Measurements from ENCODE around the gene RGS11.

The RGS11 gene

DNA sequence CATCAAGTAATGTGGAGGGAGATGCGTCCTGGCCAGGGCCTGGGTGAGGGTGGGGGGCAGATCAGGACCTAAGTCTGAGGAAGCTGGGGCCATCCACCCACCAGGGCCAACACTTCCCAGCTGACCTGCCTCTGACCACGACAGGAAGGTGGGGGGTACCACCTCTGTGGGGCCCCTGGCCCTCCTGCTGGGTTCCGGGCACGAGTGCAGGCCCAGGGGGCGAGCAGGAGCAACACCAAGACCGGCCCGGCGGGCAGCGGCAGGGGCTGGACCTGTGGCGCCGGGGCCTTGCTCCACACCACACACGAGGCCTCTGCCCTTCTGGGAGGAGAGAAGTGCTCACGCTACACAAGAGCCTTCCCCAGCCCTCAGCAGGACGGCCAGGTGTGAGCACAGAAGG is 20.5 kb upstream of the RGS11 start:
- no peak for DNase-seq

GRCh38 chr16:293043-293775 is 17.5 kb upstream of the RGS11 start:
- no peak for DNase-seq

DNA sequence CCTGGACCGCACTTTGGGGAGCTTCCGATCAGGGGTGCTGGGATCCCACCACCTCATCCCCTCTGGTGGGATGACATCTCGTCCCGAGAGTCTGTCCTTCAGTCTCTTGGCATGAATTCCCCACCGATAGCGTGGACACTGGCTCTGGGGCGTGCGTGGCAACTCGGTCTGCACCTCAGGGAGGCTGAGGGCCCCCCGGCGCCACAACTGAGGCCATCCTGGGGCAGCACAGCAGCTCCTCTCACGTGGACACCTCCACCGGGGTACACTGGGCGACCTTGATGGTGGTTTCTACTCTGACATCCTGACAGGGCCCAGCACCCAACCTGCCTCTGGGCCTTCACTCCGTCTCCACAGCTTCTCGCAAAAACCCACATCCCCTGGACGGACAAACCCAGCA is 15.8 kb upstream of the RGS11 start:
- DNase-seq, result no peak

- no peak for DNase-seq
These were observed 15.1 kb upstream of the RGS11 start for GRCh38 chr16:290681-291405.

- no peak for DNase-seq
These were observed 14.4 kb upstream of the RGS11 start for GRCh38 chr16:290015-290680.

GRCh38 chr16:289395-289997 is 13.8 kb upstream of the RGS11 start:
- no peak for DNase-seq

- no peak for DNase-seq
These were observed 12.5 kb upstream of the RGS11 start for GRCh38 chr16:287981-288920.

GRCh38 chr16:287298-287811 is 11.6 kb upstream of the RGS11 start:
- DNase-seq, result no peak

DNA sequence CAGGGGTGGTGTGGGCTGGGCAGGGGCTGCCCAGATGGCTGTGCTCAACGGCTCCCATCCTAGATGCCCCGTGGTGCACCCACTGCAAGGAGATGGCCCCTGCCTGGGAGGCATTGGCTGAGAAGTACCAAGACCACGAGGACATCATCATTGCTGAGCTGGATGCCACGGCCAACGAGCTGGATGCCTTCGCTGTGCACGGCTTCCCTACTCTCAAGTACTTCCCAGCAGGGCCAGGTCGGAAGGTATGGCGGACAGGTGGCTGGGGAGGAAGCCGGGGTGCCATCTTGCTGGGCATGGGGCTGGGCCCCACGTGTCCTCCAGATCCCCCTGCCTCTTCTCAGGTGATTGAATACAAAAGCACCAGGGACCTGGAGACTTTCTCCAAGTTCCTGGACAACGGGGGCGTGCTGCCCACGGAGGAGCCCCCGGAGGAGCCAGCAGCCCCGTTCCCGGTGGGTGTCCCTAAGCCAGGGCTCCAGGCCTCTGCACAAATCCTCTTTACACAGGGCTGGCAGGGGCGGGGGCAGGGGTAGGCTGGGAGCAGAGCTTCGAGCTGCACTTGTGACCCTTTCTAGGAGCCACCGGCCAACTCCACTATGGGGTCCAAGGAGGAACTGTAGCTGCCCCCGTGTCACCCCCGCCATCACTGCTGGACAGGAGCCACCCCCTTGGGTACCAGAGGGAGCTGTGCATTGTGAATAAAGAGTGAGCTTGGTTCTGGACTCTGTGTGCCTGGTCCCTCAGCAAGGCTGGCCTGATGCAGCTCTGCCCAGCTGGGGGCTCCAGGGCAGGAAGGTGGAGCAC is 10.9 kb upstream of the RGS11 start:
- DNase-seq, result no peak

GRCh38 chr16:285146-286055 is 9.7 kb upstream of the RGS11 start:
- no peak for DNase-seq

DNA sequence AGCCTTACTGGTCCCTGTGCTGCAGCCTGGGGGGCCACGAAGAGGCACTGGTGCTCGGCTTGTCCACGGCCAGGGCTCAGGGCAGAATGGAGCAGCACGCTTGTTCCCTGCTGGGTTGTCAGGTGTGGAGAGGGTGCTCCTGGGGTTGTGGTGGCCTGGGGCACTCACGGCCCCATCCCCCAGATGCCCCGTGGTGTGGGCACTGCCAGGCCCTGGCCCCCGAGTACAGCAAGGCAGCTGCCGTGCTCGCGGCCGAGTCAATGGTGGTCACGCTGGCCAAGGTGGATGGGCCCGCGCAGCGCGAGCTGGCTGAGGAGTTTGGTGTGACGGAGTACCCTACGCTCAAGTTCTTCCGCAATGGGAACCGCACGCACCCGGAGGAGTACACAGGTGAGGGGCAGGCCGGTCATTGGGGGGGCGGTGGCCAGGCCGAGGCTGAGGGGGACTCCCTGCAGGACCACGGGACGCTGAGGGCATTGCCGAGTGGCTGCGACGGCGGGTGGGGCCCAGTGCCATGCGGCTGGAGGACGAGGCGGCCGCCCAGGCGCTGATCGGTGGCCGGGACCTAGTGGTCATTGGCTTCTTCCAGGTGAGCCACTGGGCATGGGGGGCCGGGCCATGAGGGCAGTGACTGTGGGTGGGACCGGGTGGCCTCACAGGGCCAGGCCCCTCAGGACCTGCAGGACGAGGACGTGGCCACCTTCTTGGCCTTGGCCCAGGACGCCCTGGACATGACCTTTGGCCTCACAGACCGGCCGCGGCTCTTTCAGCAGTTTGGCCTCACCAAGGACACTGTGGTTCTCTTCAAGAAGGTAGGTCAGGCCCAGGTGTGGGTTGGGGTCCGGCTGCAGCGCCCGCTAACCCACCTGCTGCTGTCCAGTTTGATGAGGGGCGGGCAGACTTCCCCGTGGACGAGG is 8.7 kb upstream of the RGS11 start:
- no peak for DNase-seq

DNA sequence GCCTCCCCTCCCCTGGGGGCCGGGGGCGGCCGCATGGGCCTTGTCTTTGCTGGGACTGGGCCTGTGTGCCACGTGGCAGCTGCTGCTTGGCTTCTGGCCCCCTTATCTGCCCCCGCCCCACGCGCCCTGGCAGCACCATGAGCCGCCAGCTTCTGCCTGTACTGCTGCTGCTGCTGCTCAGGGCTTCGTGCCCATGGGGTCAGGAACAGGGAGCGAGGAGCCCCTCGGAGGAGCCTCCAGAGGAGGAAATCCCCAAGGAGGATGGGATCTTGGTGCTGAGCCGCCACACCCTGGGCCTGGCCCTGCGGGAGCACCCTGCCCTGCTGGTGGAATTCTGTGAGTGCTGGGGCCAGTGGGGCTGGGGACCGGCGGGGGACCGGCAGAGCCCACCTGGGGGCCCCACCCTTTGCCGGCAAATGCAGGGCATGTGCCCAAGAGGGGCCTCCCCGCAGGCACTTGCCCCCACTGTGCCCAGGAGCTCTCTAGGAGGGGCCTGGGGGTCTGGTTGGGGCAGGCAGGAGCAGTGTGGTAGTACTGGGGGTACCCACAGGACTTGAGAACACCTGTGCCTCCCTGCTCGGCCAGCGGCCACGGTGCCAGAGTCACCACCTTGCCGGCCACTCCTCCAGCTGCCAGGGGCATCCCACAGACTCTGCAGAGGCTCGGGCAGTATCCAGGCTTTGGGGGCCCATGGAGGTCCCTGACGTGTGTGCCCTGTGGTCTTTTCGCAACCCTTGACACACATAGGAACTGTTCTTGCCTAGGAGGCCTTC is 7.5 kb upstream of the RGS11 start, which contains the start of gene PDIA2:
Gene PDIA2 (plus strand): TSS at position 132 of the 773 bp plus-strand sequence. CDS start 6 bp downstream, at position 138.
- DNase-seq, result no peak

- no peak for DNase-seq
These were observed 6.7 kb upstream of the RGS11 start for GRCh38 chr16:282491-282890.

GRCh38 chr16:281660-282255 is 6.0 kb upstream of the RGS11 start:
- no peak for DNase-seq

GRCh38 chr16:280991-281659 is 5.4 kb upstream of the RGS11 start:
- DNase-seq, result no peak

DNA sequence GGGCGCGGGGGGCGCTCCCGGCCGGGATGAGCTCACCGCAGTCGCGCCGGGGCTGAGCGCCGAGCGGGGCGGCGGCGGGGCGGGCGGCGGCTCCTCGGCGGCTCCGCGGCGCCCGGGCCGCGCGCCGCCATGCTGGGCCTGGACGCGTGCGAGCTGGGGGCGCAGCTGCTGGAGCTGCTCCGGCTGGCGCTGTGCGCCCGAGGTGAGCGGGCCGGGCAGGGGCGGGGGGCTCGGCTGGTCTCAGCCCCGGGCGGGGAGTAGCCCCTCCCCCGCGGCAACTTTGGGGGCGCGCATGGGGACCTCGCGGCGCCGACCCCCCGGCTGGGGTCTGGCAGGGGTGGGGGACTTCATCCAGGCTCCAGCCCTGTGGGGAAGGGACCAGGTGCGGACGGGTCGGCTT is 4.8 kb upstream of the RGS11 start, which contains the start of gene ARHGDIG:
Gene ARHGDIG (plus strand): TSS at position 40 of the 400 bp plus-strand sequence. CDS start 90 bp downstream, at position 130.
- no peak for DNase-seq

- no peak for DNase-seq
These were observed 4.3 kb upstream of the RGS11 start for GRCh38 chr16:280005-280460.

Measured in activated CD4-positive, alpha-beta T cell treated with anti-CD3 and anti-CD28 coated beads for 1 hour (primary cell).